Body of pancreas (tissue), 4 donors: ENCODE results near the gene IL18R1. TPM values are rescaled to one million over a fixed set of nuclear protein-coding genes. Genes with fewer than 3 reads are reported as not detected.
A peak's percentile ranks its signal among the peaks of the same experiment; 100 is the strongest.

Experiments
- ATAC-seq: fragments of 150-250 bp; one replicate; pipeline ENCODE4 v1.9.1; 2016
- DNase-seq, 4 donors: peaks; one replicate each; pipeline ENCODE4 v3.0.0-alpha.2; 2019
- H3K27ac ChIP-seq, 4 donors: fragments of 200-600 bp; sonication (generic); 1 replicate in 3 of 4; 2 replicates in 1 of 4; pipeline versions ENCODE4 v1.5.1 to v1.6.1; 2016 to 2019; ENCODE audit warnings: mild to moderate bottlenecking in 1 of 4, mixed read lengths in 1 of 4, moderate library complexity in 1 of 4
- H3K27me3 ChIP-seq, 2 donors: fragments of 200-600 bp; sonication (generic); one replicate each; pipeline ENCODE4 v1.6.0; 2016; ENCODE audit warnings: mild to moderate bottlenecking in 1 of 2
- H3K36me3 ChIP-seq, 2 donors: fragments of 200-600 bp; sonication (generic); replicated peaks in 1 of 2; 2 replicates each; pipeline ENCODE4 v1.5.1; 2016; ENCODE audit warnings: low read depth in 2 of 2; ENCODE audit not compliant: insufficient read depth in 1 of 2
- H3K4me1 ChIP-seq: fragments of 200-600 bp; sonication (generic); one replicate; pipeline ENCODE4 v1.6.0; 2016
- H3K4me3 ChIP-seq, 2 donors: fragments of 200-600 bp; sonication (generic); 1 replicate in 1 of 2; 2 replicates in 1 of 2; pipeline ENCODE4 v1.5.1; 2016 to 2019
- H3K9me3 ChIP-seq, 3 donors: fragments of 200-600 bp; sonication (generic); 1 replicate in 2 of 3; 2 replicates in 1 of 3; pipeline ENCODE4 v1.5.1; 2016
- POLR2A ChIP-seq, 3 donors: fragments of 450-650 bp; IDR thresholded peaks; one replicate each; pipeline ENCODE4 v1.6.1; 2016; ENCODE audit warnings: antibody characterized with exemption in 3 of 3, mild to moderate bottlenecking in 2 of 3
- WGBS, 2 donors: methylation state at CpG; one replicate each; pipeline ENCODE4 v1.1.5; 2017; 5-methylcytosine and 5-hydroxymethylcytosine counted together
- intact Hi-C: fragments of 100-400 bp; cut with DNase I; formaldehyde crosslinking; loops from one replicate; pipeline ENCODE4 v1.15.1; 2023
- microRNA-seq, 2 donors: library from miRNA; unstranded; fragments of <30 nt; microRNA quantifications; one replicate each; pipeline ENCODE4, GENCODE V29; 2016; ENCODE audit warnings: borderline number of aligned reads in 2 of 2, borderline replicate concordance in 2 of 2
- small RNA-seq: library from RNA; depleted of rRNA; stranded (forward); fragments of <200 nt; gene quantifications from one replicate; pipeline ENCODE3, GENCODE V24; 2016
- total RNA-seq, 2 donors: library from RNA; depleted of rRNA; stranded (reverse); fragments of >200 nt; gene quantifications; one replicate each; pipeline ENCODE4 v1.1.0, GENCODE V29; 2016
- TF ChIP-seq, protein P1 (sequence below), 7 experiments: fragments of 450-650 bp in 4 of 7; fragments of 200-600 bp in 3 of 7; sonication (generic) in 3 of 7; IDR thresholded peaks; one replicate each; pipeline ENCODE4 v1.5.1; 2016 to 2019; ENCODE audit warnings: antibody characterized with exemption in 7 of 7

Gene IL18R1
- total RNA-seq, 2 donors from 2014 or later = 3.1 to 5.3 TPM

GRCh38 chr2:102442967-102443828 is 87.6 kb downstream of the IL18R1 start:
- DNase-seq (peak in 2 of 4 donors; percentile 16 to 31), ATAC-seq (peak; percentile 47)
- Histone ChIP-seq H3K9me3 (no peaks in the 10 kb centered on the region), H3K36me3 (no peaks in the 10 kb centered on the region), H3K27ac (no peak overlapping the region), H3K4me1 (no peaks in the 10 kb centered on the region), H3K4me3 (no peak overlapping the region), H3K27me3 (no peaks in the 10 kb centered on the region)
- 22 to 23% methylated on average over 13 of the region's 13 CpGs for WGBS, 2 donors
- intact Hi-C loops = no loop called here
- TF ChIP-seq, protein P1, sequence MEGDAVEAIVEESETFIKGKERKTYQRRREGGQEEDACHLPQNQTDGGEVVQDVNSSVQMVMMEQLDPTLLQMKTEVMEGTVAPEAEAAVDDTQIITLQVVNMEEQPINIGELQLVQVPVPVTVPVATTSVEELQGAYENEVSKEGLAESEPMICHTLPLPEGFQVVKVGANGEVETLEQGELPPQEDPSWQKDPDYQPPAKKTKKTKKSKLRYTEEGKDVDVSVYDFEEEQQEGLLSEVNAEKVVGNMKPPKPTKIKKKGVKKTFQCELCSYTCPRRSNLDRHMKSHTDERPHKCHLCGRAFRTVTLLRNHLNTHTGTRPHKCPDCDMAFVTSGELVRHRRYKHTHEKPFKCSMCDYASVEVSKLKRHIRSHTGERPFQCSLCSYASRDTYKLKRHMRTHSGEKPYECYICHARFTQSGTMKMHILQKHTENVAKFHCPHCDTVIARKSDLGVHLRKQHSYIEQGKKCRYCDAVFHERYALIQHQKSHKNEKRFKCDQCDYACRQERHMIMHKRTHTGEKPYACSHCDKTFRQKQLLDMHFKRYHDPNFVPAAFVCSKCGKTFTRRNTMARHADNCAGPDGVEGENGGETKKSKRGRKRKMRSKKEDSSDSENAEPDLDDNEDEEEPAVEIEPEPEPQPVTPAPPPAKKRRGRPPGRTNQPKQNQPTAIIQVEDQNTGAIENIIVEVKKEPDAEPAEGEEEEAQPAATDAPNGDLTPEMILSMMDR (IDR thresholded peaks at IDR 0.05) = peak; percentile 38 to 64 (median 58)
- no peak for TF ChIP-seq POLR2A (IDR thresholded peaks at IDR 0.05)

- TF ChIP-seq, protein P1 (IDR thresholded peaks at IDR 0.05) = no peak
- H3K36me3 ChIP-seq = no peaks in the 10 kb centered on the region
- intact Hi-C loops = no loop called here
- 39 to 56% methylated on average over 3 of the region's 3 CpGs for WGBS, 2 donors
- H3K4me3 ChIP-seq = no peak overlapping the region
- no peaks in the 10 kb centered on the region for H3K27me3 ChIP-seq
- no peak for DNase-seq
- H3K4me1 ChIP-seq = no peaks in the 10 kb centered on the region
- no peak overlapping the region for H3K27ac ChIP-seq
- no peaks in the 10 kb centered on the region for H3K9me3 ChIP-seq
- ATAC-seq = no peak
Observed at GRCh38 chr2:102444233-102444632, 88.6 kb downstream of the IL18R1 start.

DNA sequence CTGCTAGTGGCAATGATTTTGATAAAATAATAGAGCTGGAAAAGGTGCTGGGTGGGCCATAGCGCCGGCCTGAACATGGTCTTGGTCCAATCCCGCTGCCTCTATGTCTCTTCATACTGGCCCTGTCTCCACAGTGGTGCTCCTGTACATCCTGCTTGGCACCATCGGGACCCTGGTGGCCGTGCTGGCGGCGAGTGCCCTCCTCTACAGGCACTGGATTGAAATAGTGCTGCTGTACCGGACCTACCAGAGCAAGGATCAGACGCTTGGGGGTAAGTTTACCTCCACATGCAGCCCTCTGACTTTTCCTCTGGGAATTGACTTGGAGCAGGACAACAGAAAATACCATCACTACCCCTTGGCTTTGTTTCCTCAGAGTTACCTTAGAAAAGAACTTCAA is 91.3 kb downstream of the IL18R1 start:
- no peak overlapping the region for H3K27ac ChIP-seq
- 73 to 85% methylated on average over 8 to 9 of the region's 9 CpGs for WGBS, 2 donors
- H3K4me3 ChIP-seq = no peak overlapping the region
- no peaks in the 10 kb centered on the region for H3K4me1 ChIP-seq
- H3K9me3 ChIP-seq = no peaks in the 10 kb centered on the region
- TF ChIP-seq, protein P1 (IDR thresholded peaks at IDR 0.05) = no peak
- TF ChIP-seq POLR2A (IDR thresholded peaks at IDR 0.05) = no peak
- no peak for ATAC-seq
- H3K36me3 ChIP-seq = no peaks in the 10 kb centered on the region
- intact Hi-C loops = no loop called here
- DNase-seq = no peak
- H3K27me3 ChIP-seq = no peaks in the 10 kb centered on the region

Small RNA genes within 50 kb of the gene (microRNA-seq; reads per million reads assigned to microRNA genes)
- 1.4 to 1.8 reads per million in 2 donors for gene MIR4772

Small RNA genes within 50 kb of the gene (small RNA-seq; reads per million reads assigned to genes)
- gene MIR4772 = not detected

Other genes starting within 250 kb of the IL18R1 start
- 10 to 100 TPM; 53.4 to 55.4 TPM for gene IL1R1, start 213.1 kb upstream of the IL18R1 start, total RNA-seq
- under 1 TPM in 1 of 2 donors, not detected in 1; 0.52 TPM for gene IL1RL2, start 168.8 kb upstream of the IL18R1 start, total RNA-seq
- 10 to 100 TPM; 12.5 to 15.3 TPM for gene IL1RL1, start 44.2 kb upstream of the IL18R1 start, total RNA-seq
- gene IL18RAP, start 67.4 kb downstream of the IL18R1 start, total RNA-seq = 10 to 100 TPM in 1 of 2 donors, 1 to 10 TPM in 1; 4.9 to 24.4 TPM
- gene SLC9A4, start 117.4 kb downstream of the IL18R1 start, total RNA-seq = under 1 TPM in 1 of 2 donors, not detected in 1; 0.78 TPM